ENCODE results near the gene NFKBIA. TPM values are rescaled to one million over a fixed set of nuclear protein-coding genes. Genes with fewer than 3 reads are reported as not detected.
A peak's percentile ranks its signal among the peaks of the same experiment; 100 is the strongest.
"Not testable (repeated sequence)": the region's sequence is repeated elsewhere in the genome, so short reads cannot be mapped to it uniquely, and the experiment has no call there.

The NFKBIA gene
- total RNA-seq, 6 donors from 2014 or later, result 292 to 944 (median 610) TPM

GRCh38 chr14:35380794-35381193 lies 23.8 kb downstream of the NFKBIA start:
- TF ChIP-seq, protein P1, sequence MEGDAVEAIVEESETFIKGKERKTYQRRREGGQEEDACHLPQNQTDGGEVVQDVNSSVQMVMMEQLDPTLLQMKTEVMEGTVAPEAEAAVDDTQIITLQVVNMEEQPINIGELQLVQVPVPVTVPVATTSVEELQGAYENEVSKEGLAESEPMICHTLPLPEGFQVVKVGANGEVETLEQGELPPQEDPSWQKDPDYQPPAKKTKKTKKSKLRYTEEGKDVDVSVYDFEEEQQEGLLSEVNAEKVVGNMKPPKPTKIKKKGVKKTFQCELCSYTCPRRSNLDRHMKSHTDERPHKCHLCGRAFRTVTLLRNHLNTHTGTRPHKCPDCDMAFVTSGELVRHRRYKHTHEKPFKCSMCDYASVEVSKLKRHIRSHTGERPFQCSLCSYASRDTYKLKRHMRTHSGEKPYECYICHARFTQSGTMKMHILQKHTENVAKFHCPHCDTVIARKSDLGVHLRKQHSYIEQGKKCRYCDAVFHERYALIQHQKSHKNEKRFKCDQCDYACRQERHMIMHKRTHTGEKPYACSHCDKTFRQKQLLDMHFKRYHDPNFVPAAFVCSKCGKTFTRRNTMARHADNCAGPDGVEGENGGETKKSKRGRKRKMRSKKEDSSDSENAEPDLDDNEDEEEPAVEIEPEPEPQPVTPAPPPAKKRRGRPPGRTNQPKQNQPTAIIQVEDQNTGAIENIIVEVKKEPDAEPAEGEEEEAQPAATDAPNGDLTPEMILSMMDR (IDR thresholded peaks at IDR 0.05), result no peak
- TF ChIP-seq EP300 (IDR thresholded peaks at IDR 0.05), result peak in 1 of 4 donors; percentile 47
- peak overlapping the region in 1 of 4 donors; percentile 59 for H3K27ac ChIP-seq
- no peak overlapping the region for H3K4me3 ChIP-seq
- no peaks in the 10 kb centered on the region for H3K27me3 ChIP-seq
- no peaks in the 10 kb centered on the region for H3K9me3 ChIP-seq
- WGBS, 2 donors, result 64 to 66% methylated on average over 7 of the region's 7 CpGs
- DNase-seq (peak in 1 of 2 donors; percentile 69), ATAC-seq (ENCODE audit: low FRiP score in 2 of 2) (no peak)
- H3K4me1 ChIP-seq, result peaks cover 21 to 30% (median 26%) of the 10 kb centered on the region in 4 donors
- H3K36me3 ChIP-seq, result no peaks in the 10 kb centered on the region

DNA sequence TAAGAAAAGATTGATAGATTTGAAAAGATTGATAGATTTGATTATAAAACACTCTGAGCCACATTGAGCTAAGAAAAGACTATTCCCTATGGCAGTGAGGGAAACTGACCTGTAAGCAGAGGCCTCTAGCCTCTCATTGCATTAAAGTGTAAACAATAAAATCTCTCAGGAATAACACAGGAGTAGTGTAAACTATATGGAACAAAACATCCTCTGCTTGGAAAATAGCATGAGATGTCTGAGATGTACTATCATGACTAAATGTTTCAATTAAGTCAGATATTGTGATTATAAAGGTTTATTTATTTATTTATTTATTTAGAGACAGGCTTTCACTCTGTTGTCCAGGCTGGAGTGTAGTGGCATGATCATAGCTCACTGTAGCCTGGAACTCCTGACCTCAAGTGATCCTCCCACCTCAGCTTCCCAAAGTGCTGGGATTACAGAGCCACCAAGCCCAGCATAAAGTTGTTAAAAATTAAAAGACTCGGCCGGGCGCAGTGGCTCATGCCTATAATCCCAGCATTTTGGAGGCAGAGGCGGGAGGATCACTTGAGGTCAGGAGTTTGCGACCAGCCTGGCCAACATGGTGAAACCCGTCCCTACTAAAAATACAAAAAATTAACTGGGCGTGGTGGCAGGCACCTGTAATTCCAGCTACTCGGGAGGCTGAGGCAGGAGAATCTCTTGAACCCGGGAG lies 25.2 kb downstream of the NFKBIA start:
- not testable (repeated sequence) for H3K4me3 ChIP-seq; ATAC-seq (ENCODE audit: low FRiP score in 2 of 2); H3K9me3 ChIP-seq; H3K36me3 ChIP-seq; H3K27me3 ChIP-seq; DNase-seq
- Histone ChIP-seq H3K4me1 (peaks cover 12 to 26% (median 23%) of the 10 kb centered on the region in 4 donors), H3K27ac (peak overlapping the region in 2 of 4 donors; percentile 17 to 59)
- 84 to 93% methylated on average over 9 of the region's 9 CpGs for WGBS, 2 donors

GRCh38 chr14:35378425-35379233 lies 25.9 kb downstream of the NFKBIA start:
- TF ChIP-seq, protein P1 (IDR thresholded peaks at IDR 0.05), result no peak
- TF ChIP-seq POLR2AphosphoS5 (IDR thresholded peaks at IDR 0.05) (no peak), POLR2A (IDR thresholded peaks at IDR 0.05) (no peak), EP300 (IDR thresholded peaks at IDR 0.05) (no peak)
- H3K4me1 ChIP-seq, result peaks cover 6 to 22% (median 21%) of the 10 kb centered on the region in 4 donors
- no peaks in the 10 kb centered on the region for H3K27me3 ChIP-seq
- no peaks in the 10 kb centered on the region for H3K9me3 ChIP-seq
- WGBS, 2 donors, result 86 to 89% methylated on average over 9 of the region's 9 CpGs
- DNase-seq, result no peak
- no peak overlapping the region for H3K4me3 ChIP-seq
- H3K27ac ChIP-seq, result peak overlapping the region in 2 of 4 donors; percentile 17 to 18
- H3K36me3 ChIP-seq, result no peaks in the 10 kb centered on the region
- no peak for ATAC-seq (ENCODE audit: low FRiP score in 2 of 2)

GRCh38 chr14:35375558-35376025 lies 29.0 kb downstream of the NFKBIA start:
- TF ChIP-seq EP300 (IDR thresholded peaks at IDR 0.05) (peak in 1 of 4 donors; percentile 55), POLR2AphosphoS5 (IDR thresholded peaks at IDR 0.05) (peak; percentile 36 to 68), POLR2A (IDR thresholded peaks at IDR 0.05) (peak in 1 of 4 donors; percentile 25)
- TF ChIP-seq, protein P1 (IDR thresholded peaks at IDR 0.05), result no peak
- Histone ChIP-seq H3K27me3 (no peaks in the 10 kb centered on the region), H3K9me3 (peaks cover 0 to 13% (median 4%) of the 10 kb centered on the region in 4 donors), H3K4me3 (no peak overlapping the region), H3K36me3 (no peaks in the 10 kb centered on the region), H3K4me1 (peaks cover 6 to 22% (median 20%) of the 10 kb centered on the region in 4 donors), H3K27ac (peak overlapping the region in 3 of 4 donors; percentile 48 to 81 (median 70))
- DNase-seq, result no peak
- WGBS, 2 donors, result 77 to 88% methylated on average over 7 of the region's 7 CpGs
- peak in 1 of 2 donors; percentile 17 for ATAC-seq (ENCODE audit: low FRiP score in 2 of 2)

DNA sequence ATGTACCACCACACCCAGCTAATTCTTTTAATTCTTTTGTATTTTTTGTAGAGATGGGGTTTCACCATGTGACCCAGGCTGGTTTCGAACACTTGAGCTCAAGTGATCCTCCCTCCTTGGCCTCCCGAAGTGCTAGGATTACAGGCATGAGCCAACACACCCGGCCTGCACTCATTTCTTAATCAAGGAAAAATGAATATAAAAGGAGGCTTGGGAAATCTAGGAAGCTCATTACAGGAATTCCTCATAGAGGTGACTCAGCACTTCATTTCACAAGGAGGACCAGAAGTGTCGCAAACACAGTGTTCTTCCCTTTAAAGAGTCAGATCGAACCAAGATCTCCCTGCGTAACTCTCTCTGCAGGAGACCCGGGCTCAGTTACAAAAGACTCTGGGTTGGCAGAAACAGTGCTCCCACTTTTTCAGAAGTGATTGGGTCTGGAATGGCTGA lies 30.3 kb downstream of the NFKBIA start:
- WGBS, 2 donors, result 35 to 56% methylated on average over 7 of the region's 7 CpGs
- Histone ChIP-seq H3K27ac (peak overlapping the region; percentile 43 to 81 (median 64)), H3K4me1 (peaks cover 16 to 22% (median 19%) of the 10 kb centered on the region in 4 donors)

GRCh38 chr14:35373208-35373607 lies 31.3 kb downstream of the NFKBIA start:
- ATAC-seq (ENCODE audit: low FRiP score in 2 of 2); H3K27me3 ChIP-seq; H3K36me3 ChIP-seq; DNase-seq; H3K4me3 ChIP-seq: not testable (repeated sequence)
- peaks cover 17 to 22% (median 18%) of the 10 kb centered on the region in 4 donors for H3K4me1 ChIP-seq
- 88 to 94% methylated on average over 11 of the region's 11 CpGs for WGBS, 2 donors
- H3K9me3 ChIP-seq, result peaks cover 0 to 13% (median 4%) of the 10 kb centered on the region in 4 donors
- H3K27ac ChIP-seq, result peak overlapping the region in 1 of 4 donors; percentile 81

More for the DNA sequence above, 30.3 kb downstream of the NFKBIA start:
- peak in 1 of 2 donors; percentile 84 for DNase-seq
- no peaks in the 10 kb centered on the region for H3K27me3 ChIP-seq
- peaks cover 0 to 13% (median 4%) of the 10 kb centered on the region in 4 donors for H3K9me3 ChIP-seq
- H3K4me3 ChIP-seq, result no peak overlapping the region
- peak; percentile 79 to 94 for ATAC-seq (ENCODE audit: low FRiP score in 2 of 2)
- no peaks in the 10 kb centered on the region for H3K36me3 ChIP-seq
- TF ChIP-seq POLR2AphosphoS5 (IDR thresholded peaks at IDR 0.05) (peak; percentile 67 to 95), POLR2A (IDR thresholded peaks at IDR 0.05) (peak in 1 of 4 donors; percentile 45), EP300 (IDR thresholded peaks at IDR 0.05) (peak in 3 of 4 donors; percentile 54 to 98 (median 81))
- TF ChIP-seq, protein P1 (IDR thresholded peaks at IDR 0.05), result no peak
